Endothelial cell (in vitro differentiated cells): ENCODE measurements around the gene NDRG3. TPM values are rescaled to one million over a fixed set of nuclear protein-coding genes. Genes with fewer than 3 reads are reported as not detected.
A peak's percentile ranks its signal among the peaks of the same experiment; 100 is the strongest.

Experiments
- DNase-seq: peaks from one replicate; pipeline ENCODE4 v3.0.0; 2021; ENCODE audit warnings: low spot score
- H3K27ac Mint-ChIP-seq: one replicate; pipeline ENCODE4 v1.8.0; 2021; ENCODE audit warnings: mixed read lengths, inconsistent platforms; ENCODE audit not compliant: unreplicated experiment
- H3K27me3 Mint-ChIP-seq: one replicate; pipeline ENCODE4 v1.8.0; 2021; ENCODE audit warnings: mild to moderate bottlenecking, moderate library complexity, mixed read lengths, inconsistent platforms; ENCODE audit not compliant: unreplicated experiment
- H3K36me3 Mint-ChIP-seq: one replicate; pipeline ENCODE4 v1.8.0; 2021; ENCODE audit warnings: mild to moderate bottlenecking, low read depth, mixed read lengths, inconsistent platforms; ENCODE audit not compliant: unreplicated experiment
- H3K4me1 Mint-ChIP-seq: one replicate; pipeline ENCODE4 v1.8.0; 2021; ENCODE audit warnings: mild to moderate bottlenecking, mixed read lengths, inconsistent platforms; ENCODE audit not compliant: unreplicated experiment
- H3K4me3 Mint-ChIP-seq: one replicate; pipeline ENCODE4 v1.8.0; 2021; ENCODE audit warnings: mild to moderate bottlenecking, mixed read lengths, inconsistent platforms; ENCODE audit not compliant: unreplicated experiment
- H3K9me3 Mint-ChIP-seq: one replicate; pipeline ENCODE4 v1.8.0; 2021; ENCODE audit warnings: mixed read lengths, inconsistent platforms; ENCODE audit not compliant: unreplicated experiment
- total RNA-seq: library from RNA; stranded (reverse); fragmentation: NEBNext Ultra II Directional; extraction: Animal tissue kit (Norgen Biotek cat#: 25700); gene quantifications from one replicate; pipeline ENCODE4 v1.2.1, GENCODE V29; 2021; ENCODE audit not compliant: unreplicated experiment
- TF ChIP-seq, protein P1 (sequence below): fragments of 200-600 bp; sonication (generic); IDR thresholded peaks from one replicate; pipeline ENCODE4 v1.5.0; 2021; ENCODE audit warnings: antibody characterized with exemption; ENCODE audit not compliant: unreplicated experiment

NDRG3 gene
- total RNA-seq, 1 donor from 2014 or later = 14.2 TPM

DNA sequence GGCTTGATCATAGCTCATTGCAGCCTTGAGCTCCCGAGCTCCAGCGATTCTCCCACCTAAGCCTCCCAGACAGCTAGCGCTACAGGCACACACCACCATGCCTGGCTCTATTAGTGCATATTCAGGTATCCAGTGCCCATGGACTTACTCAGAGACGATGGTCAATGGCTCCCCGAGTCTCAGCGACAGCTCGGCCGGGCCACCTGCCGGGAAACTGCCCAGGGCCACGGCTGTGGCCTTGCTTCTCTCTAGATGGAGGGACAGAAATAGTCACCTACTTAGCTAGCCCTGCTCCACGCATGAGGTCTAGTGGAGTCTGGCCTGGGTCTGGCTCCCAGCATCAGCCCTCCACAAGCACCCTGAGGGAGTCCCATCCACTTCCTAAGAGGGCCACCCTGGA is 111.5 kb downstream of the NDRG3 start:
- no peak overlapping the region for H3K4me3 Mint-ChIP-seq
- no peaks in the 10 kb centered on the region for H3K9me3 Mint-ChIP-seq
- peaks cover 3% of the 10 kb centered on the region for H3K27me3 Mint-ChIP-seq
- peaks cover 2% of the 10 kb centered on the region for H3K36me3 Mint-ChIP-seq
- H3K27ac Mint-ChIP-seq = no peak overlapping the region
- no peak for DNase-seq
- TF ChIP-seq, protein P1, sequence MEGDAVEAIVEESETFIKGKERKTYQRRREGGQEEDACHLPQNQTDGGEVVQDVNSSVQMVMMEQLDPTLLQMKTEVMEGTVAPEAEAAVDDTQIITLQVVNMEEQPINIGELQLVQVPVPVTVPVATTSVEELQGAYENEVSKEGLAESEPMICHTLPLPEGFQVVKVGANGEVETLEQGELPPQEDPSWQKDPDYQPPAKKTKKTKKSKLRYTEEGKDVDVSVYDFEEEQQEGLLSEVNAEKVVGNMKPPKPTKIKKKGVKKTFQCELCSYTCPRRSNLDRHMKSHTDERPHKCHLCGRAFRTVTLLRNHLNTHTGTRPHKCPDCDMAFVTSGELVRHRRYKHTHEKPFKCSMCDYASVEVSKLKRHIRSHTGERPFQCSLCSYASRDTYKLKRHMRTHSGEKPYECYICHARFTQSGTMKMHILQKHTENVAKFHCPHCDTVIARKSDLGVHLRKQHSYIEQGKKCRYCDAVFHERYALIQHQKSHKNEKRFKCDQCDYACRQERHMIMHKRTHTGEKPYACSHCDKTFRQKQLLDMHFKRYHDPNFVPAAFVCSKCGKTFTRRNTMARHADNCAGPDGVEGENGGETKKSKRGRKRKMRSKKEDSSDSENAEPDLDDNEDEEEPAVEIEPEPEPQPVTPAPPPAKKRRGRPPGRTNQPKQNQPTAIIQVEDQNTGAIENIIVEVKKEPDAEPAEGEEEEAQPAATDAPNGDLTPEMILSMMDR = no peak
- peaks cover 11% of the 10 kb centered on the region for H3K4me1 Mint-ChIP-seq

DNA sequence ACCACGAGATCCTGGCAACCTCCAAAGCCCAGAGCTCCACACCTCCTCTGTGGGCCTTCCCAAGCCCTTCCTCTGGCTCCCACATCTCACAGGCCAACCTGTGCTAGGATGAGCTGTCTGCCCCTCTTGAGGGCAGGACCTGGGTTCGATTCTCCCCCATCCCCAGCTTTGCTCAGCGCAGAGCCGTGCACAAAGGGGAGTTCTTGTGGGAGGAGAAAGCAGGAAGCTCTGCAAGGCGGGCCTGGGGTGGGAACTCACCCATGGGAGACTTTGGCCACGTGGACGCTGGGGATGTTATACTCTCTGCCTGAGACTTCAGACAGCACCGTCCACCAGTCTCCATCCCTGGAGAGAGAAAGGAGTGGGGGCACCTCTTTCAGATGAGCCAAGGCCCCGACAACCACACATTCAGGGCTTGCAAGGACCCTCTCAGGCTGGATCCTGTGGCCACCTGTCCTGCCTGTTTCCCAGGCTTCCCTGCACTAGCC is 112.6 kb downstream of the NDRG3 start:
- peaks cover 3% of the 10 kb centered on the region for H3K27me3 Mint-ChIP-seq
- DNase-seq = no peak
- H3K36me3 Mint-ChIP-seq = peaks cover 2% of the 10 kb centered on the region
- no peak overlapping the region for H3K27ac Mint-ChIP-seq
- TF ChIP-seq, protein P1 = no peak
- peaks cover 11% of the 10 kb centered on the region for H3K4me1 Mint-ChIP-seq
- no peak overlapping the region for H3K4me3 Mint-ChIP-seq
- H3K9me3 Mint-ChIP-seq = no peaks in the 10 kb centered on the region

DNA sequence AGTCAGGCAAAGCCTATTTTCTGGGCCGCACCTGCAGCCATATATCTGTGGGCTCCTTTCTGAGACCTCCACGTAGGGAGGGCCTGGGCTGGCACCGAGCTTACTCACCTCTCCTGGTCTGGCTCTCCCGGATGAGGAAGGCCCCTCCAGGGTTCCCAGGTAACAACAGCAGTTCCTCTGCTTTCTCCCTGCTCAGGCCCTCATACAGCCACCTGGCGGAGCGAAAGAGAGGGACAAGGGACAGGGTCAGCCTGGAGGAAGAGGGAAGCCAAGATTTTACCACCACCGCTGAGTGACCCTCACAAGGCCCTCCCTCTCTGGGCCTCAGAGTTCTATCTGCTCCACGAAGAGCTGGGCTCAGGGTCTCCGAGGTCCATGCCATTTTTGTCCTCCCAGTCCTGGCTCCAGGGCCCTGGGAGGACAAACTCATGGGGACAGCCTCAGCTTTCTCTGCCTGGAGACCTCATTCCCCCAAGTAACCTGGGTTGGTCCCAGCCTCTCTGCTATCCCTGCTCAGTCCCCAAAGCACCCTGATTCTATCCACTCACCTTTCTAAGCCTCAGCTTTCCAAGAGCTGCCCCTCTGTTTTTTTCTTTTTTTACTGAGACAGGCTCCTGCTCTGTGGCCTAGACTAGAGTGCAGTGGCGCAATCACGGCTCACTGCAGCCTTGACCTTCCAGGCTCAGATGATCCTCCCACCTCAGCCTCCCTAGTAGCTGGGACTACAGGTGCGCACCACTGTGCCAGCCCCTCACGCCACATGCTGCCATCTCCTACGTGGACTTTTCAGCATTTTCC is 113.2 kb downstream of the NDRG3 start:
- TF ChIP-seq, protein P1 = no peak
- peaks cover 11% of the 10 kb centered on the region for H3K4me1 Mint-ChIP-seq
- H3K27ac Mint-ChIP-seq = no peak overlapping the region
- no peak overlapping the region for H3K4me3 Mint-ChIP-seq
- peaks cover 3% of the 10 kb centered on the region for H3K27me3 Mint-ChIP-seq
- H3K36me3 Mint-ChIP-seq = peaks cover 2% of the 10 kb centered on the region
- peak; percentile 21 for DNase-seq
- no peaks in the 10 kb centered on the region for H3K9me3 Mint-ChIP-seq

DNA sequence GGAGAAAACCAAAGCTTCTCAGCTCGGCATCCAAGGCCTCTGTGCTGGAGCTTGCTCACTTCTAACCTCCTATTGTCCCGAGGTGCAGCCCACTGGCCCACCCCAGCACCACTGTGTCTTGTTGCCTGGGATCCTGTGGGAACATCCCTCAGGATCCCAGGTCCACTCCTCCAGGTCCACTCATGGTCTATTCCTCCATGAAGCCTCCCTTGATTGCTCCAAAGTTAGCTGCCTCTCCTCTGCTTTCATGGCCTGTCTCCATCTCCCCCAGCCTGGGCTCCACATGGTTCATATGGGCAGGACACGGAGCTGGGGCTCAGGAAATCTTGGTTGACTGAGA is 113.8 kb downstream of the NDRG3 start:
- H3K4me3 Mint-ChIP-seq = no peak overlapping the region
- H3K27ac Mint-ChIP-seq = peak overlapping the region; percentile 36
- peaks cover 2% of the 10 kb centered on the region for H3K36me3 Mint-ChIP-seq
- peaks cover 3% of the 10 kb centered on the region for H3K27me3 Mint-ChIP-seq
- peaks cover 11% of the 10 kb centered on the region for H3K4me1 Mint-ChIP-seq
- DNase-seq = no peak
- TF ChIP-seq, protein P1 = no peak
- H3K9me3 Mint-ChIP-seq = no peaks in the 10 kb centered on the region

DNA sequence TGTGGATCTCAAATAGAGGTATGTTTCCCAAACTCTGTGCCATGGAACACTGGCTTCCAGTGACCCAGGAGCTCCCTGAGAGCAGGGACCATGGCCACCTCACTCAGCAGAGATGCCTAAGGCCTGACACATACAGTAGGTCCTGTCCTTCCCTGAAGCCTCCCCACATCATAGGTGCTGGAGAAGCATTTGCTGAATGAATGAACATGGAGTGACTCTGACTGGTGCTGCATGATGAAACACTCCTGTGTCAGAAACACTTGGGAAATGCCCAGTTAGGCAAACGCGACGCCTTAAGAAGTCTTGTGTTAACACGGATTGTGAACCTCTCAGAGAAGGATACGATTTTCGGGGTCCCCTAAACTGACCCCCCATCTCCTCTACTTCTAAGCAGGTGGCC is 114.2 kb downstream of the NDRG3 start:
- Mint-ChIP-seq H3K36me3 (peaks cover 2% of the 10 kb centered on the region), H3K27ac (no peak overlapping the region), H3K4me3 (no peak overlapping the region), H3K9me3 (no peaks in the 10 kb centered on the region), H3K27me3 (peaks cover 3% of the 10 kb centered on the region), H3K4me1 (peaks cover 11% of the 10 kb centered on the region)
- no peak for DNase-seq
- TF ChIP-seq, protein P1 = no peak
